Bronchus fibroblast of lung (primary cell): ENCODE results near the gene MBOAT7. TPM values are rescaled to one million over a fixed set of nuclear protein-coding genes. Genes with fewer than 3 reads are reported as not detected.

Experiments
- total RNA-seq: library from RNA; depleted of rRNA; stranded (reverse); fragments of >200 nt; gene quantifications from 2 replicates; pipeline ENCODE4 v1.2.3, GENCODE V29; 2015

MBOAT7 gene
- total RNA-seq: 79.2 and 85.3 TPM in 2 replicates

GRCh38 chr19:54189145-54189734 is at the start of gene MBOAT7:
Gene MBOAT7, minus strand, starts transcription at chr19:54189580. Its CDS starts 1,072 bp downstream, at chr19:54188508.

GRCh38 chr19:54222474-54223276 is 33.3 kb upstream of the MBOAT7 start, which contains the start of gene LILRB3:
Gene LILRB3, minus strand, starts transcription at chr19:54223007. Its CDS starts 31 bp downstream, at chr19:54222976.

DNA sequence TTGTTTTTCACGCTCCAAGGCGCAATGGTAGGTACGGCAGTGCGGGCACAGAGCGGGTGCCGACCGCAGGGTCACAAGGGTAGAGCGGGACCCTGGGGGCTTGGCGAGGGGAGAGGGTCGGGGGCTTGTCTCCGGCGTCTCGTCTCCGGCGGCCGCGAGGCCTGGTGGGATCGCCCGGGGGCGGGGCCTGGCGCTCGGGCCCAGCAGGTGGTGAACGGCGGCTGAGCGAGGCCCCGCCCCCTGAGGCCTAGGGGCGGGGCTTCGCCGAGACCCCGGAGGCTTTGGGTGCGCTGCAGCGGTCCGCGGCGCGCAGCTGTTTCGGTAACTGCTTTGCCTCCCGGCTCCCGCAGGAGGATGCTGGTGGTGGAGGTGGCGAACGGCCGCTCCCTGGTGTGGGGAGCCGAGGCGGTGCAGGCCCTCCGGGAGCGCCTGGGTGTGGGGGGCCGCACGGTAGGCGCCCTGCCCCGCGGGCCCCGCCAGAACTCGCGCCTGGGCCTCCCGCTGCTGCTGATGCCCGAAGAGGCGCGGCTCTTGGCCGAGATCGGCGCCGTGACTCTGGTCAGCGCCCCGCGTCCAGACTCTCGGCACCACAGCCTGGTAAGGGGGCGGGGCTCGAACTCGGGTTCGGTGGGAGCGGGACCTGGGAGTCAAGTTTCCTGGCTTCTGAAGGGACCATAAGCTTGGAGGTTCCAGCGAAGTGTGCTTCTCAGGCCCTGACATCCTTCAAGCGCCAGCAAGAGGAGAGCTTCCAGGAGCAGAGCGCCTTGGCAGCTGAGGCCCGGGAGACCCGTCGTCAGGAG is 1.8 kb upstream of the MBOAT7 start, which contains the start of gene TSEN34:
TSEN34 (plus strand) TSS at position 298 of the 800 bp plus-strand sequence; CDS start at position 355, 57 bp downstream.

GRCh38 chr19:54172471-54173358 is 16.7 kb downstream of the MBOAT7 start, which contains the start of gene TMC4:
Gene TMC4, minus strand, starts transcription at chr19:54173160. Its CDS starts 43 bp downstream, at chr19:54173117.

DNA sequence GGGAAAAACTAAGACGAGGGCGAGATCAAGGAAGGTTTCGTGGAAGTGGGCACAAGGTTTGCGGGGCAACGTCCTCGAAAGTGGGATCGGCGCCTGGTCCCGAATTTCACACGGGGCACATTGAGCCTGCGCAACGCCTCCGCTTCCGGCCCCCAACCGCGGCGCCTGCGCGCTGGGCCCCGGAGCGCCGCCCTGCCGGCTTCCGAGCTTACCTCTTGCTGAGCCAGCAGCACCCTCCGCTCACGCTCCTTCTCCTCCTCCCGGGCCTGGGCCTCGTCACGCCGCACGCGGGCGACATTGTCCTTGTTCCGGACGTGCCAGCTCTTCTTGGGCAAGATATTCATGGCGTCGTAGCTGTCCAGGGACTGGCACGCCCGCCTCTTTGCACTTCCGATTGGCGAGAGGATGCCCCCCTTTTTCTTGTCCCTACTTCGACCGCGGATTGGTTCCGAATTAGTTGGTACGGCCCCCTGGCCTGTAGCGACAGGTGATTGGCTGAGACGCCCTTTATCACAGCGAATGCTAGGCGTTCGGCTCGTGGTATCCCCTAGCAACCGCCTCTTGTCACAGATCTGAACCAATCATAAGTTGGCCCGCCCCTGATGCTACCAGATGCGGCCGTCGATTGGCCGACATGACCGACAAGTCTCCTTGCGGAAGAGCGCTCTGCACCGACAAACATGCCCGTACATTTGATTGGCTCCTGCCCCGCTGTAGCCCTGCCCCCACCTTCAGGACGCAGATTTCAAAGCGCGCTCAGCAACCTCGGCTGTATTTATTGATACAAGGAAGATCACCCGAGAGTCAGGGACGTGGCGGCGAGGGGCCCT is 29.8 kb downstream of the MBOAT7 start, which contains the start of gene LENG1:
LENG1 (minus strand) TSS at position 370 of the 830 bp plus-strand sequence; CDS start at position 344, 26 bp downstream.

DNA sequence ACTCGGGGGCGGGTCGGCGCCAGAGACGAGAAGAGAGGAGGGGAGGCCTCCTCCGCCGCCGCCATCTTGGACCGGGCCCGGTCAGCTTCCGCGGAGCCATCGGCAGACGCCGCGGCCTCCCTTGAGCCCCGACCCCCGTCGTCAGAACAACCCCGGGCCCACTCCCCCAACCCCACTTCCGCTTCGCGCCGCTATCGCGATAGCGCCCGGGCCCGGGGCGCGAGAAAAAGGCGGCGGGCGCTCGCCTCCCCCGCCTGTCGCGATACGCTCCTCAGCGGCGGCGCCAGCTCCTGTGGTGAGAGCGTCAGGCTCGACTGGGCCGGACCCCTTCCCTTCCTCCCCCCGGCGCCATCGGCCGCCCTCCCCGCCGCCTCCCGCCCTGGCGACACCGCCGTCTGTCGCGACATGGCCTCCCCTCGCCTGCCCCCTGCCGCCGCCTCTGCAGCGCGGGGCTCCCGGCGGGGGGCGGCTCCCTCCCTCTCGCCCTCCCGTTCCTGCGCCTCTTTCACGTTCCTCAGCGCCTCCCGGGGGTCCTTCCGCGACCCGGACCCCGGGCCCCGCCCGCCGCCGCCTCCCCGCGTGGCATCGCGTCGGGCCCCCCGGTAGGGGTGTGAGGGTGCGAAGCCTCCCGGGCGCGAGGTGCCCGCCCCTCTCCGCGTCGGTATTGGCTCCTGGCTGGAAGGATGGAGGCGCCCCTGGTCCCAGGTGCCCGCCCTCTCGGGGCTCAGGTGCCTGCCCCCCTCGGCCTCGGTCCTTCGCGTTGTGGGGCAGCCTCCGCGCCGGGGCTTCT is 51.5 kb downstream of the MBOAT7 start, which contains the start of gene CNOT3:
CNOT3 (plus strand) TSS at position 64 of the 790 bp plus-strand sequence. CDS start 5,217 bp downstream, outside the sequence.

Other genes starting within 250 kb of the MBOAT7 start
- under 0.01 TPM in 1 of 2 replicates, not detected in the other for gene CACNG8, start 226.6 kb downstream of the MBOAT7 start, total RNA-seq
- not detected in 2 replicates for gene CACNG6, start 197.9 kb downstream of the MBOAT7 start, total RNA-seq
- not detected in 2 replicates for gene VSTM1, start 125.7 kb downstream of the MBOAT7 start, total RNA-seq
- not detected in 2 replicates for gene TARM1, start 108.2 kb downstream of the MBOAT7 start, total RNA-seq
- under 0.01 TPM in 1 of 2 replicates, not detected in the other for gene OSCAR, start 88.8 kb downstream of the MBOAT7 start, total RNA-seq
- 35.5 and 59.8 TPM in 2 replicates for gene NDUFA3, start 86.7 kb downstream of the MBOAT7 start, total RNA-seq
- 21.9 and 22.0 TPM in 2 replicates for gene TFPT, start 73.9 kb downstream of the MBOAT7 start, total RNA-seq
- 72.0 and 83.4 TPM in 2 replicates for gene PRPF31, start 73.8 kb downstream of the MBOAT7 start, total RNA-seq
- gene CNOT3, start 51.8 kb downstream of the MBOAT7 start, total RNA-seq: 13.3 and 19.5 TPM in 2 replicates
- gene LENG1, start 29.9 kb downstream of the MBOAT7 start, total RNA-seq: 6.1 and 9.4 TPM in 2 replicates
- gene TMC4, start 16.4 kb downstream of the MBOAT7 start, total RNA-seq: 0.17 and 0.45 TPM in 2 replicates
- 90.8 and 109 TPM in 2 replicates for gene TSEN34, start 1.7 kb upstream of the MBOAT7 start, total RNA-seq
- 2,612 and 2,869 TPM in 2 replicates for gene RPS9, start 11.3 kb upstream of the MBOAT7 start, total RNA-seq
- gene LILRB3, start 33.4 kb upstream of the MBOAT7 start, total RNA-seq: not detected in 2 replicates
- gene LILRA6, start 53.2 kb upstream of the MBOAT7 start, total RNA-seq: not detected in 2 replicates
- gene LILRB5, start 67.7 kb upstream of the MBOAT7 start, total RNA-seq: not detected in 2 replicates
- gene LILRB2, start 91.5 kb upstream of the MBOAT7 start, total RNA-seq: not detected in 2 replicates
- not detected in 2 replicates for gene LILRA5, start 123.6 kb upstream of the MBOAT7 start, total RNA-seq
- gene LILRA4, start 149.6 kb upstream of the MBOAT7 start, total RNA-seq: not detected in 2 replicates
- gene LAIR1, start 175.4 kb upstream of the MBOAT7 start, total RNA-seq: not detected in 2 replicates
- not detected in 2 replicates for gene TTYH1, start 225.9 kb upstream of the MBOAT7 start, total RNA-seq